Measurements from ENCODE around the gene NEK8. TPM values are rescaled to one million over a fixed set of nuclear protein-coding genes. Genes with fewer than 3 reads are reported as not detected.
A peak's percentile ranks its signal among the peaks of the same experiment; 100 is the strongest.

Gene NEK8
- total and polyA plus RNA-seq, 9 of the 15 experiments (the other 6 are each of a cell fraction or from before 2014, with no cell fraction given) = 0.98 to 16.6 (median 4.6) TPM

DNA sequence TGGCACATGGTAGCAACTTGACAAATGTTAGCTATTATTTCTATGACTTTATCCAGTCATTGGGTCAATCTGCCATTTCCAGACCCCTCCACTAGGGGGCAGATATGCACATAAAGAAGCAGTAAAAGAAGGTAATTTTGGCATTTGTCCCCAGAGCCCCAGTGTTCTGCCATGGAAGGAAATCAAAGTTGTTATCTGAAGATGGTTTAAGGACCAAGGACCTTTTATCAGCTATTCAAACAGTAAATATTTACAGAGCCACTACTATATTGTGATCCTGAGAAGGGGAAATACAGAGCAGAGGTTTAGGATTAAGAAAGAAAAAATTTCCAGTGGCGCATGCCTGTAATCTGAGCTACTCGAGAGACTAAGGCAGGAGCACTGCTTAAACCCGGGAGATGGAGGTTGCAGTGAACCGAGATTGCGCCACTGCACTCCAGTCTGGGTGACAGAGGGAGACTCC, 35.2 kb downstream of the NEK8 start (continued):
- peak; percentile 24; the same call in 1 of the 2 replicates for TF ChIP-seq MTA3 (IDR thresholded peaks at IDR 0.05; ENCODE audit: borderline replicate concordance)
- no peak for TF ChIP-seq XRCC5 (IDR thresholded peaks at IDR 0.05; ENCODE audit: low read depth, low read length)
- TF ChIP-seq ZC3H4 (CRISPR knock-in tag; IDR thresholded peaks at IDR 0.05; ENCODE audit: borderline replicate concordance) = no peak
- TF ChIP-seq ZNF23 (CRISPR knock-in tag; IDR thresholded peaks at IDR 0.05) = no peak
- TF ChIP-seq, protein P1, sequence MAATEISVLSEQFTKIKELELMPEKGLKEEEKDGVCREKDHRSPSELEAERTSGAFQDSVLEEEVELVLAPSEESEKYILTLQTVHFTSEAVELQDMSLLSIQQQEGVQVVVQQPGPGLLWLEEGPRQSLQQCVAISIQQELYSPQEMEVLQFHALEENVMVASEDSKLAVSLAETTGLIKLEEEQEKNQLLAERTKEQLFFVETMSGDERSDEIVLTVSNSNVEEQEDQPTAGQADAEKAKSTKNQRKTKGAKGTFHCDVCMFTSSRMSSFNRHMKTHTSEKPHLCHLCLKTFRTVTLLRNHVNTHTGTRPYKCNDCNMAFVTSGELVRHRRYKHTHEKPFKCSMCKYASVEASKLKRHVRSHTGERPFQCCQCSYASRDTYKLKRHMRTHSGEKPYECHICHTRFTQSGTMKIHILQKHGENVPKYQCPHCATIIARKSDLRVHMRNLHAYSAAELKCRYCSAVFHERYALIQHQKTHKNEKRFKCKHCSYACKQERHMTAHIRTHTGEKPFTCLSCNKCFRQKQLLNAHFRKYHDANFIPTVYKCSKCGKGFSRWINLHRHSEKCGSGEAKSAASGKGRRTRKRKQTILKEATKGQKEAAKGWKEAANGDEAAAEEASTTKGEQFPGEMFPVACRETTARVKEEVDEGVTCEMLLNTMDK (IDR thresholded peaks at IDR 0.05; ENCODE audit: borderline replicate concordance, insufficient read depth, low read depth, low read length, poor library complexity, severe bottlenecking) = peak; percentile 45
- TF ChIP-seq, protein P2, sequence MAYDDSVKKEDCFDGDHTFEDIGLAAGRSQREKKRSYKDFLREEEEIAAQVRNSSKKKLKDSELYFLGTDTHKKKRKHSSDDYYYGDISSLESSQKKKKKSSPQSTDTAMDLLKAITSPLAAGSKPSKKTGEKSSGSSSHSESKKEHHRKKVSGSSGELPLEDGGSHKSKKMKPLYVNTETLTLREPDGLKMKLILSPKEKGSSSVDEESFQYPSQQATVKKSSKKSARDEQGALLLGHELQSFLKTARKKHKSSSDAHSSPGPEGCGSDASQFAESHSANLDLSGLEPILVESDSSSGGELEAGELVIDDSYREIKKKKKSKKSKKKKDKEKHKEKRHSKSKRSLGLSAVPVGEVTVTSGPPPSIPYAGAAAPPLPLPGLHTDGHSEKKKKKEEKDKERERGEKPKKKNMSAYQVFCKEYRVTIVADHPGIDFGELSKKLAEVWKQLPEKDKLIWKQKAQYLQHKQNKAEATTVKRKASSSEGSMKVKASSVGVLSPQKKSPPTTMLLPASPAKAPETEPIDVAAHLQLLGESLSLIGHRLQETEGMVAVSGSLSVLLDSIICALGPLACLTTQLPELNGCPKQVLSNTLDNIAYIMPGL (CRISPR knock-in tag; IDR thresholded peaks at IDR 0.05) = no peak
- TF ChIP-seq, protein P3, sequence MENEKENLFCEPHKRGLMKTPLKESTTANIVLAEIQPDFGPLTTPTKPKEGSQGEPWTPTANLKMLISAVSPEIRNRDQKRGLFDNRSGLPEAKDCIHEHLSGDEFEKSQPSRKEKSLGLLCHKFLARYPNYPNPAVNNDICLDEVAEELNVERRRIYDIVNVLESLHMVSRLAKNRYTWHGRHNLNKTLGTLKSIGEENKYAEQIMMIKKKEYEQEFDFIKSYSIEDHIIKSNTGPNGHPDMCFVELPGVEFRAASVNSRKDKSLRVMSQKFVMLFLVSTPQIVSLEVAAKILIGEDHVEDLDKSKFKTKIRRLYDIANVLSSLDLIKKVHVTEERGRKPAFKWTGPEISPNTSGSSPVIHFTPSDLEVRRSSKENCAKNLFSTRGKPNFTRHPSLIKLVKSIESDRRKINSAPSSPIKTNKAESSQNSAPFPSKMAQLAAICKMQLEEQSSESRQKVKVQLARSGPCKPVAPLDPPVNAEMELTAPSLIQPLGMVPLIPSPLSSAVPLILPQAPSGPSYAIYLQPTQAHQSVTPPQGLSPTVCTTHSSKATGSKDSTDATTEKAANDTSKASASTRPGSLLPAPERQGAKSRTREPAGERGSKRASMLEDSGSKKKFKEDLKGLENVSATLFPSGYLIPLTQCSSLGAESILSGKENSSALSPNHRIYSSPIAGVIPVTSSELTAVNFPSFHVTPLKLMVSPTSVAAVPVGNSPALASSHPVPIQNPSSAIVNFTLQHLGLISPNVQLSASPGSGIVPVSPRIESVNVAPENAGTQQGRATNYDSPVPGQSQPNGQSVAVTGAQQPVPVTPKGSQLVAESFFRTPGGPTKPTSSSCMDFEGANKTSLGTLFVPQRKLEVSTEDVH (IDR thresholded peaks at IDR 0.05; ENCODE audit: low read depth, partially characterized antibody) = no peak
- TF ChIP-seq, protein P4, sequence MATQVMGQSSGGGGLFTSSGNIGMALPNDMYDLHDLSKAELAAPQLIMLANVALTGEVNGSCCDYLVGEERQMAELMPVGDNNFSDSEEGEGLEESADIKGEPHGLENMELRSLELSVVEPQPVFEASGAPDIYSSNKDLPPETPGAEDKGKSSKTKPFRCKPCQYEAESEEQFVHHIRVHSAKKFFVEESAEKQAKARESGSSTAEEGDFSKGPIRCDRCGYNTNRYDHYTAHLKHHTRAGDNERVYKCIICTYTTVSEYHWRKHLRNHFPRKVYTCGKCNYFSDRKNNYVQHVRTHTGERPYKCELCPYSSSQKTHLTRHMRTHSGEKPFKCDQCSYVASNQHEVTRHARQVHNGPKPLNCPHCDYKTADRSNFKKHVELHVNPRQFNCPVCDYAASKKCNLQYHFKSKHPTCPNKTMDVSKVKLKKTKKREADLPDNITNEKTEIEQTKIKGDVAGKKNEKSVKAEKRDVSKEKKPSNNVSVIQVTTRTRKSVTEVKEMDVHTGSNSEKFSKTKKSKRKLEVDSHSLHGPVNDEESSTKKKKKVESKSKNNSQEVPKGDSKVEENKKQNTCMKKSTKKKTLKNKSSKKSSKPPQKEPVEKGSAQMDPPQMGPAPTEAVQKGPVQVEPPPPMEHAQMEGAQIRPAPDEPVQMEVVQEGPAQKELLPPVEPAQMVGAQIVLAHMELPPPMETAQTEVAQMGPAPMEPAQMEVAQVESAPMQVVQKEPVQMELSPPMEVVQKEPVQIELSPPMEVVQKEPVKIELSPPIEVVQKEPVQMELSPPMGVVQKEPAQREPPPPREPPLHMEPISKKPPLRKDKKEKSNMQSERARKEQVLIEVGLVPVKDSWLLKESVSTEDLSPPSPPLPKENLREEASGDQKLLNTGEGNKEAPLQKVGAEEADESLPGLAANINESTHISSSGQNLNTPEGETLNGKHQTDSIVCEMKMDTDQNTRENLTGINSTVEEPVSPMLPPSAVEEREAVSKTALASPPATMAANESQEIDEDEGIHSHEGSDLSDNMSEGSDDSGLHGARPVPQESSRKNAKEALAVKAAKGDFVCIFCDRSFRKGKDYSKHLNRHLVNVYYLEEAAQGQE (IDR thresholded peaks at IDR 0.05; ENCODE audit: borderline replicate concordance) = peak; percentile 83
- TF ChIP-seq, protein P4 (CRISPR knock-in tag; IDR thresholded peaks at IDR 0.05; ENCODE audit: low read depth) = no peak
- TF ChIP-seq ATF7 (IDR thresholded peaks at IDR 0.05) = 0 out of 2 replicates have a peak, but pooled peaks have one; percentile 23
- TF ChIP-seq NBN (IDR thresholded peaks at IDR 0.05; ENCODE audit: low read depth) = no peak
- peak in 1 of 2 experiments; percentile 81; a peak in 2 of 4 replicates for TF ChIP-seq RCOR1 (IDR thresholded peaks at IDR 0.05; ENCODE audit: borderline replicate concordance in 1 of 2, low read depth in 2 of 2, low read length in 2 of 2)
- no peak for TF ChIP-seq ZNF140 (CRISPR knock-in tag; IDR thresholded peaks at IDR 0.05)

All from K562 (cell line).